A673 (cell line): ENCODE results near the gene GPS1. TPM values are rescaled to one million over a fixed set of nuclear protein-coding genes. Genes with fewer than 3 reads are reported as not detected.

ENCODE experiments used
- BruUV-seq: library from RNA; stranded (reverse); fragments of 400-500 nt; replicated peaks from 2 replicates; lab custom pipeline; 2021; lab: Mats Ljungman, UMichigan
- CTCF ChIA-PET: fragments of 300-600 bp; sonication (Branson Sonifier 250); formaldehyde crosslinking; loops from one replicate; lab custom pipeline; 2022; ENCODE audit warnings: antibody characterized with exemption; lab: Charles Lee
- POLR2A ChIA-PET: fragments of 300-600 bp; sonication (Branson Sonifier 250); formaldehyde crosslinking; loops from one replicate; lab custom pipeline; 2022; ENCODE audit warnings: antibody characterized with exemption; ENCODE audit not compliant: low non-redundant PET; lab: Charles Lee
- DNase-seq: peaks from one replicate; pipeline ENCODE4 v3.0.0-alpha.2; 2015; ENCODE audit warnings: low spot score
- H3K27ac ChIP-seq: fragments of 200-600 bp; sonication (generic); 2 replicates; pipeline ENCODE4 v1.5.1; 2016; ENCODE audit warnings: mixed run types, low read depth, mild to moderate bottlenecking, mixed read lengths, antibody characterized with exemption, low read length; ENCODE audit not compliant: poor library complexity, severe bottlenecking
- H3K27me3 ChIP-seq: fragments of 200-600 bp; sonication (generic); replicated peaks from 2 replicates; pipeline ENCODE4 v1.6.1; 2017; ENCODE audit warnings: mixed run types, low read depth, mild to moderate bottlenecking, mixed read lengths, antibody characterized with exemption, low read length; ENCODE audit not compliant: insufficient read depth, poor library complexity
- H3K36me3 ChIP-seq: fragments of 200-600 bp; sonication (generic); 2 replicates; pipeline ENCODE4 v1.6.1; 2016; ENCODE audit warnings: mixed run types, mild to moderate bottlenecking, mixed read lengths, antibody characterized with exemption, low read length; ENCODE audit not compliant: insufficient read depth, poor library complexity, severe bottlenecking
- H3K4me1 ChIP-seq: fragments of 200-600 bp; sonication (generic); 2 replicates; pipeline ENCODE4 v1.6.1; 2017; ENCODE audit warnings: mixed run types, mild to moderate bottlenecking, mixed read lengths, antibody characterized with exemption, low read length; ENCODE audit not compliant: insufficient read depth, poor library complexity, severe bottlenecking
- H3K4me3 ChIP-seq: fragments of 200-600 bp; sonication (generic); 2 replicates; pipeline ENCODE4 v1.5.1; 2016; ENCODE audit warnings: low read depth, mixed run types, mild to moderate bottlenecking, mixed read lengths, low read length; ENCODE audit not compliant: poor library complexity, severe bottlenecking
- H3K9me3 ChIP-seq: fragments of 200-600 bp; sonication (generic); 2 replicates; pipeline ENCODE4 v1.6.1; 2016; ENCODE audit warnings: mixed run types, low read depth, mild to moderate bottlenecking, mixed read lengths, antibody characterized with exemption, low read length; ENCODE audit not compliant: poor library complexity, severe bottlenecking
- CTCF ChIP-seq: fragments of 300-800, 200-600 bp; sonication (generic); conservative IDR thresholded peaks from 2 replicates; pipeline ENCODE4 v1.5.1; 2017; ENCODE audit warnings: low read depth, mild to moderate bottlenecking, antibody characterized with exemption, low read length, moderate library complexity, mixed read lengths
- EZH2 ChIP-seq: fragments of 200-600 bp; sonication (generic); IDR thresholded peaks from 2 replicates; pipeline ENCODE4 v1.6.1; 2017; ENCODE audit warnings: borderline replicate concordance, low read depth, mild to moderate bottlenecking, mixed read lengths, antibody characterized with exemption, low read length; ENCODE audit not compliant: poor library complexity, severe bottlenecking
- intact Hi-C: fragments of 100-400 bp; cut with micrococcal nuclease; formaldehyde crosslinking; loops from one replicate; pipeline ENCODE4 v1.10.0; 2022; ENCODE audit not compliant: unreplicated experiment
- total RNA-seq: library from RNA; stranded (reverse); gene quantifications from 2 replicates; pipeline ENCODE4 v1.2.3, GENCODE V29; 2021

The GPS1 gene
- total RNA-seq, 1 experiment from 2014 or later: 162 TPM

GRCh38 chr17:82029391-82029790 lies 22.3 kb upstream of the GPS1 start:
- BruUV-seq: no TSS peak
- no peaks in the 10 kb centered on the region for H3K9me3 ChIP-seq
- no peak for DNase-seq
- intact Hi-C loops: no loop called here
- H3K4me1 ChIP-seq: peaks cover 3% of the 10 kb centered on the region
- peaks cover 5% of the 10 kb centered on the region for H3K36me3 ChIP-seq
- POLR2A ChIA-PET: no interaction called here
- no peak overlapping the region for H3K27ac ChIP-seq
- no peaks in the 10 kb centered on the region for H3K27me3 ChIP-seq
- CTCF ChIA-PET: interaction anchor here (1.5 kb wide), 1 partner anchor 177 kb away, joined by 3 read pairs; no protein-coding TSS in a partner anchor
- H3K4me3 ChIP-seq: no peak overlapping the region
- TF ChIP-seq EZH2 (no peak), CTCF (no peak)

GRCh38 chr17:82029990-82030469 lies 21.7 kb upstream of the GPS1 start:
- intact Hi-C loops: loop anchor here (5.0 kb wide), 1 partner anchor 122 kb away; no protein-coding TSS in a partner anchor
- no peak for TF ChIP-seq CTCF
- no peak for TF ChIP-seq EZH2
- BruUV-seq: no TSS peak
- no peak for DNase-seq
- Histone ChIP-seq H3K9me3 (no peaks in the 10 kb centered on the region), H3K27ac (no peak overlapping the region), H3K4me1 (no peaks in the 10 kb centered on the region), H3K36me3 (peaks cover 5% of the 10 kb centered on the region), H3K27me3 (no peaks in the 10 kb centered on the region), H3K4me3 (no peak overlapping the region)
- CTCF ChIA-PET: interaction anchor here (0.5 to 1.6 kb wide), 6 partner anchors 8 to 176 kb away, joined by 3 to 19 read pairs (median 5); no protein-coding TSS in a partner anchor
- POLR2A ChIA-PET: interaction anchor here (0.5 kb wide), 1 partner anchor 330 kb away, joined by 7 read pairs; no protein-coding TSS in a partner anchor

GRCh38 chr17:82030470-82031302 lies 21.0 kb upstream of the GPS1 start:
- no TSS peak for BruUV-seq
- intact Hi-C loops: loop anchor here (5.0 kb wide), 1 partner anchor 122 kb away; no protein-coding TSS in a partner anchor
- Histone ChIP-seq H3K4me3 (peak overlapping the region; percentile 67), H3K9me3 (no peaks in the 10 kb centered on the region), H3K27me3 (no peaks in the 10 kb centered on the region), H3K4me1 (no peaks in the 10 kb centered on the region), H3K27ac (peak overlapping the region; percentile 62), H3K36me3 (peaks cover 5% of the 10 kb centered on the region)
- TF ChIP-seq CTCF (peak; percentile 82), EZH2 (no peak)
- peak; percentile 91 for DNase-seq
- ChIA-PET CTCF (interaction anchor here (0.5 to 1.6 kb wide), 7 partner anchors 9 to 175 kb away, joined by 3 to 19 read pairs (median 7); no protein-coding TSS in a partner anchor), POLR2A (interaction anchor here (0.5 to 0.7 kb wide), 2 partner anchors 127 to 331 kb away, joined by 4 to 7 read pairs; no protein-coding TSS in a partner anchor)
